ENCODE results near the gene UBA3. TPM values are rescaled to one million over a fixed set of nuclear protein-coding genes. Genes with fewer than 3 reads are reported as not detected.

Gene UBA3
- total RNA-seq, 1 donor from 2014 or later: 75.6 TPM

- H3K36me3 Mint-ChIP-seq (ENCODE audit: low read depth): peaks cover 11% of the 10 kb centered on the region
- no peak for TF ChIP-seq CTCF (conservative IDR thresholded peaks at IDR 0.05)
- no peaks in the 10 kb centered on the region for H3K9me3 Mint-ChIP-seq
- no peaks in the 10 kb centered on the region for H3K27me3 Mint-ChIP-seq (ENCODE audit: low read depth)
- no peak overlapping the region for H3K27ac Mint-ChIP-seq (ENCODE audit: unreplicated experiment)
- H3K4me3 Mint-ChIP-seq: no peak overlapping the region
- peaks cover 52% of the 10 kb centered on the region for H3K4me1 Mint-ChIP-seq
- no peak for DNase-seq (ENCODE audit: low read depth, low spot score)
Measured at GRCh38 chr3:69095636-69096035, 15.5 kb upstream of the UBA3 start.

GRCh38 chr3:69094467-69095205, 14.5 kb upstream of the UBA3 start:
- H3K27ac Mint-ChIP-seq (ENCODE audit: unreplicated experiment): no peak overlapping the region
- no peaks in the 10 kb centered on the region for H3K9me3 Mint-ChIP-seq
- peaks cover 8% of the 10 kb centered on the region for H3K36me3 Mint-ChIP-seq (ENCODE audit: low read depth)
- no peaks in the 10 kb centered on the region for H3K27me3 Mint-ChIP-seq (ENCODE audit: low read depth)
- no peak for TF ChIP-seq CTCF (conservative IDR thresholded peaks at IDR 0.05)
- no peak for DNase-seq (ENCODE audit: low read depth, low spot score)
- peaks cover 57% of the 10 kb centered on the region for H3K4me1 Mint-ChIP-seq
- no peak overlapping the region for H3K4me3 Mint-ChIP-seq

GRCh38 chr3:69092030-69092516, 11.9 kb upstream of the UBA3 start:
- peak overlapping the region; percentile 31 for H3K4me3 Mint-ChIP-seq
- H3K9me3 Mint-ChIP-seq: no peaks in the 10 kb centered on the region
- H3K36me3 Mint-ChIP-seq (ENCODE audit: low read depth): no peaks in the 10 kb centered on the region
- no peaks in the 10 kb centered on the region for H3K27me3 Mint-ChIP-seq (ENCODE audit: low read depth)
- no peak for DNase-seq (ENCODE audit: low read depth, low spot score)
- TF ChIP-seq CTCF (conservative IDR thresholded peaks at IDR 0.05): no peak
- peak overlapping the region; percentile 82 for H3K27ac Mint-ChIP-seq (ENCODE audit: unreplicated experiment)
- H3K4me1 Mint-ChIP-seq: peaks cover 53% of the 10 kb centered on the region

- no peak for TF ChIP-seq CTCF (conservative IDR thresholded peaks at IDR 0.05)
- Mint-ChIP-seq H3K27me3 (ENCODE audit: low read depth) (no peaks in the 10 kb centered on the region), H3K4me1 (peaks cover 53% of the 10 kb centered on the region), H3K36me3 (ENCODE audit: low read depth) (no peaks in the 10 kb centered on the region), H3K4me3 (peak overlapping the region; percentile 35), H3K9me3 (no peaks in the 10 kb centered on the region), H3K27ac (ENCODE audit: unreplicated experiment) (peak overlapping the region; percentile 40)
- no peak for DNase-seq (ENCODE audit: low read depth, low spot score)
Measured at GRCh38 chr3:69091389-69092029, 11.3 kb upstream of the UBA3 start.

GRCh38 chr3:69090021-69090420, 9.9 kb upstream of the UBA3 start:
- H3K9me3 Mint-ChIP-seq: no peaks in the 10 kb centered on the region
- peak overlapping the region; percentile 61 for H3K4me3 Mint-ChIP-seq
- H3K27me3 Mint-ChIP-seq (ENCODE audit: low read depth): no peaks in the 10 kb centered on the region
- TF ChIP-seq CTCF (conservative IDR thresholded peaks at IDR 0.05): no peak
- peak overlapping the region; percentile 22 for H3K27ac Mint-ChIP-seq (ENCODE audit: unreplicated experiment)
- no peaks in the 10 kb centered on the region for H3K36me3 Mint-ChIP-seq (ENCODE audit: low read depth)
- DNase-seq (ENCODE audit: low read depth, low spot score): no peak
- H3K4me1 Mint-ChIP-seq: peaks cover 59% of the 10 kb centered on the region

Data from neural crest cell (in vitro differentiated cells).